SK-N-SH treated with all-trans-retinoic acid at 6 μM for 48 hours (cell line): ENCODE data around the gene CALML5.

Source experiments
- ATAC-seq: fragments of 200-7000 bp; cut with Tn5 transposase; 3 replicates; pipeline ENCODE4 v1.9.1; 2020; ENCODE audit warnings: mild to moderate bottlenecking, moderate library complexity
- BACH2 ChIP-seq: fragments of 250-450 bp; sonication (Bioruptor Pico); IDR thresholded peaks from 2 replicates; pipeline ENCODE4 v1.9.0; 2021; ENCODE audit warnings: mild to moderate bottlenecking, borderline replicate concordance
- CSDC2 ChIP-seq: fragments of 250-450 bp; sonication (Bioruptor Pico); IDR thresholded peaks from 2 replicates; pipeline ENCODE4 v1.5.0; 2020; ENCODE audit warnings: mild to moderate bottlenecking, moderate library complexity
- ESRRG ChIP-seq: fragments of 250-450 bp; sonication (Bioruptor Pico); IDR thresholded peaks from 2 replicates; pipeline ENCODE4 v1.6.1; 2021; ENCODE audit warnings: mild to moderate bottlenecking
- GLIS3 ChIP-seq: fragments of 250-450 bp; sonication (Bioruptor Pico); IDR thresholded peaks from 2 replicates; pipeline ENCODE4 v1.5.0; 2020; ENCODE audit warnings: mild to moderate bottlenecking, moderate library complexity
- ISL1 ChIP-seq: fragments of 250-450 bp; sonication (Bioruptor Pico); IDR thresholded peaks from 2 replicates; pipeline ENCODE4 v2.1.2; 2022; ENCODE audit warnings: mild to moderate bottlenecking, moderate library complexity
- PPARA ChIP-seq: fragments of 250-450 bp; sonication (Bioruptor Pico); IDR thresholded peaks from 2 replicates; pipeline ENCODE4 v1.5.0; 2020; ENCODE audit warnings: mild to moderate bottlenecking, borderline replicate concordance
- RARB ChIP-seq: fragments of 250-450 bp; sonication (Bioruptor Pico); IDR thresholded peaks from 2 replicates; pipeline ENCODE4 v1.8.0; 2021; ENCODE audit warnings: mild to moderate bottlenecking, moderate library complexity
- TCF4 ChIP-seq: fragments of 250-450 bp; sonication (Bioruptor Pico); IDR thresholded peaks from 2 replicates; pipeline ENCODE4 v1.8.0; 2021; ENCODE audit warnings: mild to moderate bottlenecking, moderate library complexity, borderline replicate concordance
- TOX ChIP-seq: fragments of 250-450 bp; sonication (Bioruptor Pico); IDR thresholded peaks from 2 replicates; pipeline ENCODE4 v1.8.0; 2021; ENCODE audit warnings: mild to moderate bottlenecking, moderate library complexity, borderline replicate concordance
- ZC3H10 ChIP-seq: fragments of 250-450 bp; sonication (Bioruptor Pico); IDR thresholded peaks from 2 replicates; pipeline ENCODE4 v1.5.1; 2021; ENCODE audit warnings: mild to moderate bottlenecking, moderate library complexity
- ZFP3 ChIP-seq: fragments of 250-450 bp; sonication (Bioruptor Pico); IDR thresholded peaks from 2 replicates; pipeline ENCODE4 v1.5.0; 2020; ENCODE audit warnings: mild to moderate bottlenecking, moderate library complexity
- ZFP30 ChIP-seq: fragments of 450-650 bp; formaldehyde crosslinking; IDR thresholded peaks from 2 replicates; pipeline ENCODE4 v1.5.0; 2022; ENCODE audit warnings: mild to moderate bottlenecking, moderate library complexity
- ZNF565 ChIP-seq: fragments of 450-650 bp; formaldehyde crosslinking; conservative IDR thresholded peaks from 2 replicates; pipeline ENCODE4 v1.5.0; 2020; ENCODE audit warnings: low read depth, mild to moderate bottlenecking, moderate library complexity
- ZNF70 ChIP-seq: fragments of 450-650 bp; formaldehyde crosslinking; IDR thresholded peaks from 2 replicates; pipeline ENCODE4 v1.5.0; 2020; ENCODE audit warnings: mild to moderate bottlenecking, moderate library complexity
- ZNF8 ChIP-seq: fragments of 450-650 bp; formaldehyde crosslinking; IDR thresholded peaks from 2 replicates; pipeline ENCODE4 v1.5.0; 2020; ENCODE audit warnings: mild to moderate bottlenecking, moderate library complexity
- TF ChIP-seq, protein P1 (sequence below): fragments of 250-450 bp; sonication (Bioruptor Pico); IDR thresholded peaks from 2 replicates; pipeline ENCODE4 v1.5.0; 2020; ENCODE audit warnings: mild to moderate bottlenecking, moderate library complexity
- TF ChIP-seq, protein P2 (sequence below): fragments of 250-450 bp; sonication (Bioruptor Pico); IDR thresholded peaks from 2 replicates; pipeline ENCODE4 v1.5.1; 2021; ENCODE audit warnings: mild to moderate bottlenecking, moderate library complexity
- TF ChIP-seq, protein P3 (sequence below): fragments of 250-450 bp; sonication (Bioruptor Pico); IDR thresholded peaks from 2 replicates; pipeline ENCODE4 v1.8.0; 2020; ENCODE audit warnings: mild to moderate bottlenecking, moderate library complexity, borderline replicate concordance
- TF ChIP-seq, protein P4 (sequence below): fragments of 250-450 bp; sonication (Bioruptor Pico); IDR thresholded peaks from 2 replicates; pipeline ENCODE4 v1.5.1; 2020; ENCODE audit warnings: low read depth, mild to moderate bottlenecking, moderate library complexity

The CALML5 gene

DNA sequence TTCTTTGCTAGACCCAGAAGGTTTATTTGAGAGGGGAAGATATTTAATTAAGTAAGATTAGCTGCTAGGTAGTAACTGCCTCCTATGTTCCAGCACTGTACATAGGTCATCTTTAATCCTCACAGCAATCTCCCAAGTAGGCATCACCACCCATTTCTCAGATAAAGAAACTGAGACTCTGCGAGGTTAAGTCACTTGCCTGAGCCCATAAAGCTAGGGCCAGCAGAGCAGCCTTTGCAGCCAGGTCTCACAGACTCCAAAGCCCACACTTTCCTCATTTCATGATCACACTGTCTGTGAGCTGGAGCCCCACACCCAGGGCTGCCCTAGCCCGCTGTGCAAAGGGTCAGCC is 46.0 kb upstream of the CALML5 start:
- no peak for ATAC-seq
- TF ChIP-seq, protein P1, sequence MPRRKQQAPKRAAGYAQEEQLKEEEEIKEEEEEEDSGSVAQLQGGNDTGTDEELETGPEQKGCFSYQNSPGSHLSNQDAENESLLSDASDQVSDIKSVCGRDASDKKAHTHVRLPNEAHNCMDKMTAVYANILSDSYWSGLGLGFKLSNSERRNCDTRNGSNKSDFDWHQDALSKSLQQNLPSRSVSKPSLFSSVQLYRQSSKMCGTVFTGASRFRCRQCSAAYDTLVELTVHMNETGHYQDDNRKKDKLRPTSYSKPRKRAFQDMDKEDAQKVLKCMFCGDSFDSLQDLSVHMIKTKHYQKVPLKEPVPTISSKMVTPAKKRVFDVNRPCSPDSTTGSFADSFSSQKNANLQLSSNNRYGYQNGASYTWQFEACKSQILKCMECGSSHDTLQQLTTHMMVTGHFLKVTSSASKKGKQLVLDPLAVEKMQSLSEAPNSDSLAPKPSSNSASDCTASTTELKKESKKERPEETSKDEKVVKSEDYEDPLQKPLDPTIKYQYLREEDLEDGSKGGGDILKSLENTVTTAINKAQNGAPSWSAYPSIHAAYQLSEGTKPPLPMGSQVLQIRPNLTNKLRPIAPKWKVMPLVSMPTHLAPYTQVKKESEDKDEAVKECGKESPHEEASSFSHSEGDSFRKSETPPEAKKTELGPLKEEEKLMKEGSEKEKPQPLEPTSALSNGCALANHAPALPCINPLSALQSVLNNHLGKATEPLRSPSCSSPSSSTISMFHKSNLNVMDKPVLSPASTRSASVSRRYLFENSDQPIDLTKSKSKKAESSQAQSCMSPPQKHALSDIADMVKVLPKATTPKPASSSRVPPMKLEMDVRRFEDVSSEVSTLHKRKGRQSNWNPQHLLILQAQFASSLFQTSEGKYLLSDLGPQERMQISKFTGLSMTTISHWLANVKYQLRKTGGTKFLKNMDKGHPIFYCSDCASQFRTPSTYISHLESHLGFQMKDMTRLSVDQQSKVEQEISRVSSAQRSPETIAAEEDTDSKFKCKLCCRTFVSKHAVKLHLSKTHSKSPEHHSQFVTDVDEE (CRISPR knock-in tag), result no peak
- TF ChIP-seq, protein P2, sequence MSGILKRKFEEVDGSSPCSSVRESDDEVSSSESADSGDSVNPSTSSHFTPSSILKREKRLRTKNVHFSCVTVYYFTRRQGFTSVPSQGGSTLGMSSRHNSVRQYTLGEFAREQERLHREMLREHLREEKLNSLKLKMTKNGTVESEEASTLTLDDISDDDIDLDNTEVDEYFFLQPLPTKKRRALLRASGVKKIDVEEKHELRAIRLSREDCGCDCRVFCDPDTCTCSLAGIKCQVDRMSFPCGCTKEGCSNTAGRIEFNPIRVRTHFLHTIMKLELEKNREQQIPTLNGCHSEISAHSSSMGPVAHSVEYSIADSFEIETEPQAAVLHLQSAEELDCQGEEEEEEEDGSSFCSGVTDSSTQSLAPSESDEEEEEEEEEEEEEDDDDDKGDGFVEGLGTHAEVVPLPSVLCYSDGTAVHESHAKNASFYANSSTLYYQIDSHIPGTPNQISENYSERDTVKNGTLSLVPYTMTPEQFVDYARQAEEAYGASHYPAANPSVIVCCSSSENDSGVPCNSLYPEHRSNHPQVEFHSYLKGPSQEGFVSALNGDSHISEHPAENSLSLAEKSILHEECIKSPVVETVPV (CRISPR knock-in tag), result no peak
- no peak for TF ChIP-seq ZNF70
- no peak for TF ChIP-seq ZFP3 (CRISPR knock-in tag)
- TF ChIP-seq, protein P3, sequence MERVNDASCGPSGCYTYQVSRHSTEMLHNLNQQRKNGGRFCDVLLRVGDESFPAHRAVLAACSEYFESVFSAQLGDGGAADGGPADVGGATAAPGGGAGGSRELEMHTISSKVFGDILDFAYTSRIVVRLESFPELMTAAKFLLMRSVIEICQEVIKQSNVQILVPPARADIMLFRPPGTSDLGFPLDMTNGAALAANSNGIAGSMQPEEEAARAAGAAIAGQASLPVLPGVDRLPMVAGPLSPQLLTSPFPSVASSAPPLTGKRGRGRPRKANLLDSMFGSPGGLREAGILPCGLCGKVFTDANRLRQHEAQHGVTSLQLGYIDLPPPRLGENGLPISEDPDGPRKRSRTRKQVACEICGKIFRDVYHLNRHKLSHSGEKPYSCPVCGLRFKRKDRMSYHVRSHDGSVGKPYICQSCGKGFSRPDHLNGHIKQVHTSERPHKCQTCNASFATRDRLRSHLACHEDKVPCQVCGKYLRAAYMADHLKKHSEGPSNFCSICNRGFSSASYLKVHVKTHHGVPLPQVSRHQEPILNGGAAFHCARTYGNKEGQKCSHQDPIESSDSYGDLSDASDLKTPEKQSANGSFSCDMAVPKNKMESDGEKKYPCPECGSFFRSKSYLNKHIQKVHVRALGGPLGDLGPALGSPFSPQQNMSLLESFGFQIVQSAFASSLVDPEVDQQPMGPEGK (CRISPR knock-in tag), result no peak
- no peak for TF ChIP-seq CSDC2 (CRISPR knock-in tag)
- TF ChIP-seq ZFP30 (CRISPR knock-in tag), result no peak
- TF ChIP-seq ISL1 (CRISPR knock-in tag), result no peak
- TF ChIP-seq TOX (CRISPR knock-in tag), result no peak
- no peak for TF ChIP-seq PPARA
- TF ChIP-seq TCF4, result no peak
- TF ChIP-seq ZNF8 (CRISPR knock-in tag), result no peak
- TF ChIP-seq, protein P4, sequence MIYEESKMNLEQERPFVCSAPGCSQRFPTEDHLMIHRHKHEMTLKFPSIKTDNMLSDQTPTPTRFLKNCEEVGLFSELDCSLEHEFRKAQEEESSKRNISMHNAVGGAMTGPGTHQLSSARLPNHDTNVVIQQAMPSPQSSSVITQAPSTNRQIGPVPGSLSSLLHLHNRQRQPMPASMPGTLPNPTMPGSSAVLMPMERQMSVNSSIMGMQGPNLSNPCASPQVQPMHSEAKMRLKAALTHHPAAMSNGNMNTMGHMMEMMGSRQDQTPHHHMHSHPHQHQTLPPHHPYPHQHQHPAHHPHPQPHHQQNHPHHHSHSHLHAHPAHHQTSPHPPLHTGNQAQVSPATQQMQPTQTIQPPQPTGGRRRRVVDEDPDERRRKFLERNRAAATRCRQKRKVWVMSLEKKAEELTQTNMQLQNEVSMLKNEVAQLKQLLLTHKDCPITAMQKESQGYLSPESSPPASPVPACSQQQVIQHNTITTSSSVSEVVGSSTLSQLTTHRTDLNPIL, result no peak
- TF ChIP-seq ESRRG, result no peak
- no peak for TF ChIP-seq GLIS3 (CRISPR knock-in tag)
- no peak for TF ChIP-seq BACH2 (CRISPR knock-in tag)

DNA sequence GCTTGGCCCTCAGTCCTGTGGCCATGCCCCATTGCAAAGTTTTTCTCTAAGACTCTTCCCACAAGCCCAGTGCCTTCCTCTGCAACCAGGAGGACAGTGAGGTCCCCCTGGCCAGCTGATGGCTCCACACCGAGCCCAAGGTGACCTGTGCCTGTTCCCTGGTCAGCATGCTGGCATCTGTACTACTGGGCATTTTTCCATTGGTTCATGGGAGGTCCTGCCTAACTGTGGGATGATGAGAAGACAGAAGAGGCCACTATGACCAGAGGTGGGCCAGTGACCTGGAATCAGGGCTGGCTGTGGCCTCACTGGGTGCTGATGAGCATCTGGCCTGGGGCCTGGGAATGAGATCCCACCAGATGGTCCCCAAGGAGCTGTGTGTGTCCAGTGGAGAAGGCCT is 45.6 kb upstream of the CALML5 start:
- TF ChIP-seq RARB (CRISPR knock-in tag) (no peak), TCF4 (no peak), BACH2 (CRISPR knock-in tag) (no peak), GLIS3 (CRISPR knock-in tag) (no peak), ZC3H10 (CRISPR knock-in tag) (no peak), ZFP30 (CRISPR knock-in tag) (no peak), ZNF565 (CRISPR knock-in tag) (no peak), ESRRG (no peak), ZNF70 (no peak), TOX (CRISPR knock-in tag) (no peak)
- TF ChIP-seq, protein P2 (CRISPR knock-in tag), result no peak
- TF ChIP-seq, protein P1 (CRISPR knock-in tag), result no peak
- no peak for ATAC-seq
